BLaER1 (cell line): ENCODE data around the gene MEGF10.
"Not testable (repeated sequence)": the region's sequence is repeated elsewhere in the genome, so short reads cannot be mapped to it uniquely, and the experiment has no call there.

Source experiments
- H3K27ac ChIP-seq: shearing (Covaris generic); formaldehyde crosslinking; 2 replicates; pipeline ENCODE4 v1.8.1; 2022
- H3K27me3 ChIP-seq: shearing (Covaris generic); formaldehyde crosslinking; 2 replicates; pipeline ENCODE4 v1.8.1; 2022
- H3K36me3 ChIP-seq: shearing (Covaris generic); formaldehyde crosslinking; 2 replicates; pipeline ENCODE4 v1.8.1; 2022
- H3K4me1 ChIP-seq: shearing (Covaris generic); formaldehyde crosslinking; 2 replicates; pipeline ENCODE4 v1.8.1; 2022
- H3K4me2 ChIP-seq: shearing (Covaris generic); formaldehyde crosslinking; 2 replicates; pipeline ENCODE4 v1.8.1; 2022
- H3K4me3 ChIP-seq: shearing (Covaris generic); formaldehyde crosslinking; 2 replicates; pipeline ENCODE4 v1.8.1; 2022
- H3K9ac ChIP-seq: shearing (Covaris generic); formaldehyde crosslinking; 2 replicates; pipeline ENCODE4 v1.8.1; 2022
- H3K9me3 ChIP-seq: shearing (Covaris generic); formaldehyde crosslinking; 2 replicates; pipeline ENCODE4 v1.8.1; 2022
- H4K20me1 ChIP-seq: shearing (Covaris generic); formaldehyde crosslinking; 2 replicates; pipeline ENCODE4 v1.8.1; 2022
- Cebpa-rat ChIP-seq: shearing (Covaris generic); IDR thresholded peaks from 2 replicates; pipeline ENCODE4 v1.8.1; 2022

MEGF10 gene

GRCh38 chr5:127297348-127298035 is 6.9 kb downstream of the MEGF10 start:
- no peak overlapping the region for H3K4me2 ChIP-seq
- no peak for TF ChIP-seq Cebpa-rat
- no peaks in the 10 kb centered on the region for H3K27me3 ChIP-seq
- H3K4me3 ChIP-seq, result no peak overlapping the region
- no peak overlapping the region for H3K27ac ChIP-seq
- no peaks in the 10 kb centered on the region for H3K4me1 ChIP-seq
- H4K20me1 ChIP-seq, result no peaks in the 10 kb centered on the region
- H3K9ac ChIP-seq, result no peak overlapping the region
- no peaks in the 10 kb centered on the region for H3K36me3 ChIP-seq
- H3K9me3 ChIP-seq, result no peaks in the 10 kb centered on the region

GRCh38 chr5:127298036-127298429 is 7.4 kb downstream of the MEGF10 start:
- no peak for TF ChIP-seq Cebpa-rat
- Histone ChIP-seq H3K4me1 (no peaks in the 10 kb centered on the region), H4K20me1 (no peaks in the 10 kb centered on the region)

GRCh38 chr5:127298656-127299055 is 8.1 kb downstream of the MEGF10 start:
- Histone ChIP-seq H3K27ac (no peak overlapping the region), H4K20me1 (no peaks in the 10 kb centered on the region), H3K36me3 (no peaks in the 10 kb centered on the region), H3K9me3 (no peaks in the 10 kb centered on the region), H3K4me3 (no peak overlapping the region), H3K9ac (no peak overlapping the region), H3K27me3 (no peaks in the 10 kb centered on the region), H3K4me2 (no peak overlapping the region), H3K4me1 (no peaks in the 10 kb centered on the region)
- TF ChIP-seq Cebpa-rat, result no peak

More at GRCh38 chr5:127298036-127298429, 7.4 kb downstream of the MEGF10 start:
- Histone ChIP-seq H3K27ac (no peak overlapping the region), H3K27me3 (no peaks in the 10 kb centered on the region), H3K4me3 (no peak overlapping the region), H3K9ac (no peak overlapping the region), H3K4me2 (no peak overlapping the region), H3K9me3 (no peaks in the 10 kb centered on the region), H3K36me3 (no peaks in the 10 kb centered on the region)

GRCh38 chr5:127299678-127300077 is 9.1 kb downstream of the MEGF10 start:
- Histone ChIP-seq H3K4me3 (no peak overlapping the region), H3K4me2 (no peak overlapping the region), H3K4me1 (no peaks in the 10 kb centered on the region), H3K9me3 (no peaks in the 10 kb centered on the region), H4K20me1 (no peaks in the 10 kb centered on the region), H3K27ac (no peak overlapping the region), H3K27me3 (no peaks in the 10 kb centered on the region), H3K36me3 (no peaks in the 10 kb centered on the region), H3K9ac (no peak overlapping the region)
- no peak for TF ChIP-seq Cebpa-rat

- Histone ChIP-seq H4K20me1 (no peaks in the 10 kb centered on the region), H3K4me1 (no peaks in the 10 kb centered on the region), H3K9me3 (no peaks in the 10 kb centered on the region), H3K27me3 (no peaks in the 10 kb centered on the region), H3K4me2 (no peak overlapping the region), H3K27ac (no peak overlapping the region), H3K36me3 (no peaks in the 10 kb centered on the region), H3K4me3 (no peak overlapping the region), H3K9ac (no peak overlapping the region)
- TF ChIP-seq Cebpa-rat, result no peak
Observed at GRCh38 chr5:127302509-127302908, 11.9 kb downstream of the MEGF10 start.

GRCh38 chr5:127303404-127303803 is 12.8 kb downstream of the MEGF10 start:
- H3K4me2 ChIP-seq, result no peak overlapping the region
- no peak for TF ChIP-seq Cebpa-rat
- H3K27me3 ChIP-seq, result no peaks in the 10 kb centered on the region
- H3K4me1 ChIP-seq, result no peaks in the 10 kb centered on the region
- no peak overlapping the region for H3K4me3 ChIP-seq
- H3K36me3 ChIP-seq, result no peaks in the 10 kb centered on the region
- no peak overlapping the region for H3K27ac ChIP-seq
- no peaks in the 10 kb centered on the region for H3K9me3 ChIP-seq
- no peaks in the 10 kb centered on the region for H4K20me1 ChIP-seq
- no peak overlapping the region for H3K9ac ChIP-seq

GRCh38 chr5:127305493-127305892 is 14.9 kb downstream of the MEGF10 start:
- Histone ChIP-seq H3K9ac (no peak overlapping the region), H3K27ac (no peak overlapping the region), H3K9me3 (no peaks in the 10 kb centered on the region), H4K20me1 (no peaks in the 10 kb centered on the region), H3K36me3 (no peaks in the 10 kb centered on the region), H3K4me3 (no peak overlapping the region), H3K4me2 (no peak overlapping the region), H3K4me1 (no peaks in the 10 kb centered on the region), H3K27me3 (no peaks in the 10 kb centered on the region)
- TF ChIP-seq Cebpa-rat, result no peak

- Histone ChIP-seq H3K9me3 (no peaks in the 10 kb centered on the region), H3K4me2 (no peak overlapping the region), H3K36me3 (no peaks in the 10 kb centered on the region), H4K20me1 (no peaks in the 10 kb centered on the region), H3K4me1 (no peaks in the 10 kb centered on the region), H3K27me3 (no peaks in the 10 kb centered on the region), H3K4me3 (no peak overlapping the region), H3K27ac (no peak overlapping the region), H3K9ac (no peak overlapping the region)
- no peak for TF ChIP-seq Cebpa-rat
Observed at GRCh38 chr5:127306036-127306435, 15.4 kb downstream of the MEGF10 start.

- H4K20me1 ChIP-seq, result no peaks in the 10 kb centered on the region
- no peaks in the 10 kb centered on the region for H3K9me3 ChIP-seq
- no peak overlapping the region for H3K4me2 ChIP-seq
- no peak for TF ChIP-seq Cebpa-rat
- no peaks in the 10 kb centered on the region for H3K36me3 ChIP-seq
- H3K27ac ChIP-seq, result no peak overlapping the region
- no peak overlapping the region for H3K9ac ChIP-seq
- H3K4me3 ChIP-seq, result no peak overlapping the region
- no peaks in the 10 kb centered on the region for H3K27me3 ChIP-seq
- H3K4me1 ChIP-seq, result peaks cover under 1% of the 10 kb centered on the region; the same call in 1 of the 2 replicates
Observed at GRCh38 chr5:127306647-127307046, 16.1 kb downstream of the MEGF10 start.

- no peak overlapping the region for H3K4me3 ChIP-seq
- no peak overlapping the region for H3K9ac ChIP-seq
Observed at GRCh38 chr5:127307868-127308267, 17.3 kb downstream of the MEGF10 start.

GRCh38 chr5:127308325-127308724 is 17.7 kb downstream of the MEGF10 start:
- H3K27ac ChIP-seq, result not testable (repeated sequence)

More at GRCh38 chr5:127307868-127308267, 17.3 kb downstream of the MEGF10 start:
- no peaks in the 10 kb centered on the region for H3K36me3 ChIP-seq
- no peaks in the 10 kb centered on the region for H3K9me3 ChIP-seq
- H3K4me1 ChIP-seq, result peaks cover 7% of the 10 kb centered on the region; the same call in 1 of the 2 replicates
- no peak for TF ChIP-seq Cebpa-rat
- H3K27ac ChIP-seq, result no peak overlapping the region
- no peak overlapping the region for H3K4me2 ChIP-seq
- no peaks in the 10 kb centered on the region for H4K20me1 ChIP-seq
- no peaks in the 10 kb centered on the region for H3K27me3 ChIP-seq

More at GRCh38 chr5:127308325-127308724, 17.7 kb downstream of the MEGF10 start:
- H3K9me3 ChIP-seq, H3K9ac ChIP-seq, H3K4me1 ChIP-seq, H3K36me3 ChIP-seq, H3K4me3 ChIP-seq, H3K27me3 ChIP-seq, H4K20me1 ChIP-seq, H3K4me2 ChIP-seq: not testable (repeated sequence)
